Stomach (tissue), 9 donors: ENCODE data around the gene SIGLEC14. TPM values are rescaled to one million over a fixed set of nuclear protein-coding genes. Genes with fewer than 3 reads are reported as not detected.
A peak's percentile ranks its signal among the peaks of the same experiment; 100 is the strongest.

Experiments used
- DNase-seq, 2 donors: peaks; one replicate each; pipeline versions ENCODE4 v3.0.0 to v3.0.0-alpha.2; 2013 to 2019
- H3K27ac ChIP-seq, 5 donors: fragments of 200-600 bp in 4 of 5; sonication (generic) in 4 of 5; one replicate each; pipeline ENCODE4 v1.5.1; 2013 to 2019; ENCODE audit warnings: mild to moderate bottlenecking in 1 of 5, moderate library complexity in 1 of 5
- H3K27me3 ChIP-seq, 3 donors: fragments of 200-600 bp; sonication (generic); one replicate each; pipeline ENCODE4 v1.5.1; 2017 to 2019; ENCODE audit warnings: mixed run types in 1 of 3
- H3K36me3 ChIP-seq, 4 donors: fragments of 200-600 bp; sonication (generic); 1 replicate in 3 of 4; 2 replicates in 1 of 4; pipeline ENCODE4 v1.5.1; 2016 to 2019
- H3K4me1 ChIP-seq, 4 donors: fragments of 200-600 bp; sonication (generic); one replicate each; pipeline ENCODE4 v1.5.1; 2016 to 2019
- H3K4me3 ChIP-seq, 4 donors: fragments of 200-600 bp; sonication (generic) in 3 of 4; one replicate each; pipeline ENCODE4 v1.5.1; 2016 to 2019; ENCODE audit warnings: mild to moderate bottlenecking in 1 of 4
- H3K9me3 ChIP-seq, 4 donors: fragments of 200-600 bp; sonication (generic); one replicate each; pipeline ENCODE4 v1.5.1; 2016 to 2019
- CTCF ChIP-seq, 7 experiments: fragments of 450-650 bp in 4 of 7; fragments of 200-600 bp in 3 of 7; sonication (generic) in 3 of 7; IDR thresholded peaks; one replicate each; pipeline ENCODE4 v1.5.1; 2016 to 2019; ENCODE audit warnings: antibody characterized with exemption in 7 of 7, control low read depth in 2 of 7, mild to moderate bottlenecking in 1 of 7
- EP300 ChIP-seq: sonication (generic); formaldehyde crosslinking; IDR thresholded peaks from one replicate; pipeline ENCODE4 v1.6.1; 2017; ENCODE audit warnings: antibody characterized with exemption
- POLR2A ChIP-seq, 4 donors: fragments of 450-650 bp; IDR thresholded peaks; one replicate each; pipeline ENCODE4 v1.6.1; 2016; ENCODE audit warnings: antibody characterized with exemption in 4 of 4, control low read depth in 2 of 4, mild to moderate bottlenecking in 1 of 4, moderate library complexity in 1 of 4
- POLR2AphosphoS5 ChIP-seq, 3 donors: sonication (generic); formaldehyde crosslinking; IDR thresholded peaks; one replicate each; pipeline ENCODE4 v1.6.1; 2016; ENCODE audit warnings: antibody characterized with exemption in 3 of 3
- WGBS, 5 donors: extraction: QIAGEN DNeasy Blood & Tissue Kit in 3 of 5; methylation state at CpG; one replicate each; pipeline versions ENCODE4 v1.1.5 to v1.1.7; 2013 to 2018; 5-methylcytosine and 5-hydroxymethylcytosine counted together
- intact Hi-C: fragments of 100-400 bp; cut with DNase I; formaldehyde crosslinking; loops from one replicate; pipeline ENCODE4 v1.15.1; 2023; ENCODE audit warnings: low total_unique reads
- polyA plus RNA-seq, 3 donors: library from polyadenylated mRNA; stranded (reverse); fragments of 200-250 nt; gene quantifications; one replicate each; pipeline ENCODE4 v1.2.3, GENCODE V29; 2013
- total RNA-seq, 5 donors: library from RNA; depleted of rRNA; stranded (reverse); fragments of >200 nt; gene quantifications; one replicate each; pipeline versions ENCODE4 v1.1.0 to v1.2.3, GENCODE V29; 2014 to 2016
- donor health status: healthy with polysubstance abuse.
- donor health status: Bipolar disorder and iron deficiency.
- donor health status: healthy.

Gene SIGLEC14
- total and polyA plus RNA-seq, 8 donors, result 0.55 to 5.4 (median 2.0) TPM; not detected in 3

- no peaks in the 10 kb centered on the region for H3K4me1 ChIP-seq
- no peak for DNase-seq
- WGBS, 5 donors, result 16 to 23% (median 22%) methylated on average over 1 of the region's 1 CpG
- H3K9me3 ChIP-seq, result peaks cover 0 to 9% (median 6%) of the 10 kb centered on the region in 4 donors
- no peaks in the 10 kb centered on the region for H3K36me3 ChIP-seq
- no peak overlapping the region for H3K27ac ChIP-seq
- no peak overlapping the region for H3K4me3 ChIP-seq
- TF ChIP-seq CTCF (IDR thresholded peaks at IDR 0.05) (no peak), POLR2A (IDR thresholded peaks at IDR 0.05) (no peak), EP300 (no peak), POLR2AphosphoS5 (IDR thresholded peaks at IDR 0.05) (no peak)
- intact Hi-C loops, result no loop called here
- H3K27me3 ChIP-seq, result peaks cover 0 to 50% (median 12%) of the 10 kb centered on the region in 3 donors
These were observed 17.5 kb upstream of the SIGLEC14 start for GRCh38 chr19:51664131-51664530.

- no peaks in the 10 kb centered on the region for H3K4me1 ChIP-seq
- DNase-seq, result no peak
- H3K4me3 ChIP-seq, result no peak overlapping the region
- intact Hi-C loops, result no loop called here
- no peak for TF ChIP-seq POLR2AphosphoS5 (IDR thresholded peaks at IDR 0.05)
- no peak for TF ChIP-seq POLR2A (IDR thresholded peaks at IDR 0.05)
- TF ChIP-seq CTCF (IDR thresholded peaks at IDR 0.05), result no peak
- TF ChIP-seq EP300, result no peak
- no peaks in the 10 kb centered on the region for H3K36me3 ChIP-seq
- 46 to 74% (median 54%) methylated on average over 3 of the region's 3 CpGs for WGBS, 5 donors
- H3K27ac ChIP-seq, result no peak overlapping the region
- peaks cover 0 to 50% (median 12%) of the 10 kb centered on the region in 3 donors for H3K27me3 ChIP-seq
- H3K9me3 ChIP-seq, result peaks cover 0 to 9% (median 6%) of the 10 kb centered on the region in 4 donors
These were observed 17.0 kb upstream of the SIGLEC14 start for GRCh38 chr19:51663650-51664049.

GRCh38 chr19:51660975-51661600 is 14.5 kb upstream of the SIGLEC14 start:
- no peak overlapping the region for H3K27ac ChIP-seq
- H3K9me3 ChIP-seq, result peaks cover 0 to 9% (median 6%) of the 10 kb centered on the region in 4 donors
- DNase-seq, result peak; percentile 65 to 91
- H3K4me3 ChIP-seq, result no peak overlapping the region
- intact Hi-C loops, result no loop called here
- peak in 4 of 7 experiments; percentile 24 to 44 (median 36) for TF ChIP-seq CTCF (IDR thresholded peaks at IDR 0.05)
- no peak for TF ChIP-seq POLR2A (IDR thresholded peaks at IDR 0.05)
- 8 to 17% (median 10%) methylated on average over 9 to 10 of the region's 10 CpGs for WGBS, 5 donors
- no peaks in the 10 kb centered on the region for H3K36me3 ChIP-seq
- peaks cover 0 to 8% (median 6%) of the 10 kb centered on the region in 4 donors for H3K4me1 ChIP-seq
- H3K27me3 ChIP-seq, result peaks cover 0 to 38% (median 12%) of the 10 kb centered on the region in 3 donors

GRCh38 chr19:51654783-51655182 is 8.2 kb upstream of the SIGLEC14 start:
- peaks cover 0 to 8% (median 6%) of the 10 kb centered on the region in 4 donors for H3K4me1 ChIP-seq

More at GRCh38 chr19:51654783-51655182, 8.2 kb upstream of the SIGLEC14 start:
- no peak overlapping the region for H3K4me3 ChIP-seq
- H3K36me3 ChIP-seq, result no peaks in the 10 kb centered on the region
- no peaks in the 10 kb centered on the region for H3K9me3 ChIP-seq
- DNase-seq, result no peak
- no peak overlapping the region for H3K27ac ChIP-seq
- intact Hi-C loops, result loop anchor here (5.0 kb wide), 1 partner anchor 182 kb away; no protein-coding TSS in a partner anchor
- H3K27me3 ChIP-seq, result peaks cover 0 to 20% (median 0%) of the 10 kb centered on the region in 3 donors
- 53 to 74% (median 61%) methylated on average over 4 of the region's 4 CpGs for WGBS, 5 donors
- TF ChIP-seq POLR2AphosphoS5 (IDR thresholded peaks at IDR 0.05) (no peak), POLR2A (IDR thresholded peaks at IDR 0.05) (no peak), CTCF (IDR thresholded peaks at IDR 0.05) (no peak), EP300 (no peak)
